ENCODE measurements around the gene UBL7.
"Not testable (repeated sequence)": the region's sequence is repeated elsewhere in the genome, so short reads cannot be mapped to it uniquely, and the experiment has no call there.

UBL7 gene

DNA sequence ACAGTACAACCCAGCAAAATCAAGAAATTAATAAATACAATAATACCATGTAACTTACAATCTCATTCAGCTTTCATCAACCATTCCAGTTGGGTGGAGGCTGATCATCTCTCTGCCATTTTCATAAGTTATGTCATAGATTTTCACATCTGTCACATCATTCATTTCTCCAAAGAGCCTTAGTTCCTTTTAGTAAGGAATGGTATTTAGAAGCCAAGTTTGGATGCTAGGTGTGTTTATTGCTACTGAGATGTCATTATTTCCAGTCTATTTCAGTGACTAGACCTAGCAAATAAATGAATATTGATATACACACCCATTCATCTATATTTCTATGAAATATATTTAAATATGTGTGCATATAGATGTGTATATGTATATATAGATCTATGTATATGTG, 2.7 kb upstream of the UBL7 start:
- no peak for DNase-seq

DNA sequence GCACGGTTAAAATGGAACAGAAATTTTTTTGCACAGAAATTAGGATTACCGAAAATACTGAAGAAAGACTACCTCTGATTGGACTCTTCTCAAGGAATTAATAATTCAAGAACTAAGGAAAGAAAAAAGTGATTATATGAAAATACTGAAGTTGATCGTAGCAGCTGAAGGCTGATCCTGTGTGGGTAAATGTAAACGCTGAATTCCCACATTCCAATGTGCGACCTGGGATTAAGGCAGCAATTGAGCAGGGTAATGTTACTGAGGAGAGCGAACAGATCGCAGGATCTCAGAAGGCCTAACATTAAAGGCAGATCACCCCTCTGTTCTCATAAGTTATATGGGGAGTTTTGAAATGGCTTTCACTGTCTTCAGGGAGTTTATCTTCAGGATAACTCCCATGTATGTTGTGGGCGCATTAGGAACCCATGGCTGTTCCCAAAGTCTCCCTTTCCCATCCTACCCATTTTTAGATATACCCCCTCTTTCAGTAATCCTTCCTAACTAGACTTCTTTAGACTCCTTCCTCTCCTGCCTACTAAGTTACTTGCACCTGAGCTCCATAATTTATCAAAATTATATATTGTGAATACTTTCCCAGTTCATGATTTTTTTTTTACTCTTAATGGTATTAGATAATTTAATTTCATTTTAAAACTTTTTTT, 1.0 kb upstream of the UBL7 start:
- DNase-seq = no peak

DNA sequence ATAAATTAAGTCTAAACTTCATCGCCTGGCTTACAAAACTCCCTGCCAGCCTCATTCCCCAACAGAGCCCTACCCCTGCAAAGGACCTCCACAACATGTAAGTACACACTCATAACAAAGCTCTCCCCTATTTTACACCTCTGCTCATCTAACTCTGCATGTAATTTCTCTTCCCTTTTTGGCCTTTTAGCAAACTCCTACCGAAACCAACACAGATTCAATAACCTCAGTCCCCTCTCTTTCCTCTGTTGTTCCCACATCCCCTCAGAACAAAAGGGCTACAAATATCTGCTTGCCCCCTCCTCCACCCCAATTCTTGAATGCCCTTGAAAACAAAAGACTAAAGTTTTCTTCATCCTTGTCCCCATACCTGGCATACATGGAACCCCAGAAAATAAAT, 662 bp downstream of the UBL7 start:
- no peak for DNase-seq

DNA sequence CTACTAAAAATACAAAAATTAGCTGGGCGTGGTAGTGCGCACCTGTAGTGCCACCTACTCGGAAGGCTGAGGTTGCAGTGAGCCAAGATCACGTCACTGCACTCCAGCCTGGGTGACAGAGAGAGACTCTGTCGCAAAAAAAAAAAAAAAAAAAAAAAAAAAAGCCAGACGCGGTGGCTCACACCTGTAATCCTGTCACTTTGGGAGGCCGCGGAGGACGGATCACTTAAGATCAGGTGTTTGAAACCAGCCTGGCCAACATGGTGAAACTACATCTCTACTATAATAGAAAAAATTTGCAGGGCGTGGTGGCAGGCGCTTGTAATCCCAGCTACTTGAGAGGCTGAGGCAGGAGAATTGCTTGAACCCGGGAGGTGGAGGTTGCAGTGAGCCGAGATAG, 1.2 kb downstream of the UBL7 start:
- DNase-seq = not testable (repeated sequence)

DNA sequence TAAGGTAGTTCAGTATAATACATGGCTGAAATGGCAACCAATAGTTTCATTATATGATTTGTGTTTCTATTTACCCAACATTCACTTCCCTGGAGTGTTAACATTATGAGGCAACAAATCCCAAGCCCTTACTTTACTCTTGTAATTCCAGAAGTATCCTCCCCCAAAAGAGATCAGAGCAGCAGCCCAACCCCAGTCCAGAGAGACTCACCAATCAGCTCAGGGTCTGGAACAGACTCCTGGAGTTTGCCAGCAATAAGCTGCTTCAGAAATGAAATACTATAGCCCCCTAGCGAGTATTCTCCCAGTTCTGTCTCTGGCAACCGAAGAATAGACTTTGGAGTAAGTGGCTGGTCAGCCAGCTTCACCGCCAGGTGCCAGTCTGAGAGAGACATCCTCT, 2.5 kb downstream of the UBL7 start:
- DNase-seq = no peak

DNA sequence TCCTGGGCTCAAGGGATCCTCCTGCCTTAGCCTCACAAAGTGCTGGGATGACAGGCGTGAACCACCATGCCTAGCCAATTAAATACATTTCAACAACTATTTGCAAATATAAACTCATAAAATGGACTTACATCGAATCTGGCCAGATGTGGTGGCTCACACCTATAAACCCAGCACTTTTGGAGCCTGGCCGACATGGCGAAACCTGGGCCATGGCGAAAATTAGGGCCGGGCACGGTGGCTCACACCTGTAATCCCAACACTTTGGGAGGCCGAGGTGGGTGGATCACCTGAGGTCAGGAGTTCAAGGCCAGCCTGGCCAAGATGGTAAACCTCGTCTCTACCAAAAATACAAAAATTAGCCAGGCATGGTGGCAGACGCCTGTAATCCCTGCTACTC, 3.9 kb downstream of the UBL7 start:
- DNase-seq = not testable (repeated sequence)

DNA sequence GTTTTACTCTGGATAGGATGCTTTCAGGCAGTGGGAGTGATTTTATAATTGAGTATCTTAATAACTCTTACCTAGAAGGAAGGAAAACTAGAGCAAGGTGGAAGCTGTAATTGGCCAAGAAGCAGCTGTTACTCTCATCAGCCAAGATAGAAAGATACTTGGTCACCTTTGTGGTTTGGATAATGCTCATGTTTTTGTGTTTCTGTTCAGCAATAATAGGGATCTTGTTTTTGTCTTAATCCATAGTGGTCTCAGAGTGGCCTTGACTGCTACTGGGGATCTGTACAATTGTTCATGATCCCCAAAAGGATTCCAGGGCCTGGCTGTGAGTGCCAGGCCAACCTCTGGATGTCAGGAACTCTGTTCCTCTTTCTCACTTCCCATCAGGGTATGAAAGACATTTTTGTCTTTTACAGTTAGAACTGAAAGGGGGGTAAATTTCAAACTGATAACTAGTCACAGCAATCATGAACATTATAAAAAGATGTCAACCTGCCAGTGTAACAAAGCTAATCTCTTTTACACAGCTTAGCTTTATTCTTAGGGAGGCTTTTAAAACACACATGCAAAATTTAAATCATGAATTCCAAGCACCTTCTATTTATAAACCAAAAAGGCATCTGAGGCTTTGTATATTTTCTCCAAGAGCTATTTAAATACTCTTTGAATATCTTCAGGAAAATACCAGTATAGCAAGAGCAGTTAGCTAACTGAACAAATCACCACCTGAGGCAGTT, 6.0 kb downstream of the UBL7 start:
- no peak for DNase-seq

DNA sequence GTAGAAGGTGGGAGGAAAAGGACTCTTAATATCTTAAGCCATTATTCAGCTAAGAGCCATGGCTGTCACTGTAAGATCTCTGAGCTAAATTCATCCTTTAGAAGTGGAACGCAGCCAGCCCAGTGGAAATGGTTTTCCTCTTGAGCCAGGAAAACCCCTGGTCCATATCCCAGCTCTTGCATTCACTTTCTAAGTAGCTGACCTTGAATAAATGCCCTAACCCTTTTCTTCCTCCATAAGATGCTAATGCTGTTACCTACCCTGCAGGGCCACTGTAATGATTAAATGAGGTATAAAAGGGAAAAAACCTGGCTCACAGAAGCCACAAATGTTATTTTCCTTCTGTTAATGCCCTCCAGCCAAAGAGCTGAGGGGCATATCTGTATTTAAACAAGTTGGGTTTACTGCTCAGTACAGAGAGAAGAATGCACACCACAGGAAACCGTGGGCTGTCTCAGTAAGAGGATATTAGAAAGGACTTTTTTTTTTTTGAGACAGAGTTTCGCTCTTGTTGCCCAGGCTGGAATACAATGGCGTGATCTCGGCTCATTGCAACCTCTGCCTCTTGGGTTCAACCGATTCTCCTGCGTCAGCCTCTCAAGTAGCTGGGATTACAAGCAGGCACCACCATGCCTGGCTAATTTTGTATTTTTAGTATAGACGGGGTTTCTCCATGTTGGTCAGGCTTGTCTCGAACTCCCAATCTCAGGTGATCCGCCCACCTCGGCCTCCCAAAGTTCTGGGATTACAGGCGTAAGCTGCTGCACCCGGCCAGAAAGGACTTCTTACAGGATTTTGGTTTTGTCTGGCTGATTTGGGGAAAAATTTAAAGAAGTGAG, 6.8 kb downstream of the UBL7 start:
- DNase-seq = no peak

DNA sequence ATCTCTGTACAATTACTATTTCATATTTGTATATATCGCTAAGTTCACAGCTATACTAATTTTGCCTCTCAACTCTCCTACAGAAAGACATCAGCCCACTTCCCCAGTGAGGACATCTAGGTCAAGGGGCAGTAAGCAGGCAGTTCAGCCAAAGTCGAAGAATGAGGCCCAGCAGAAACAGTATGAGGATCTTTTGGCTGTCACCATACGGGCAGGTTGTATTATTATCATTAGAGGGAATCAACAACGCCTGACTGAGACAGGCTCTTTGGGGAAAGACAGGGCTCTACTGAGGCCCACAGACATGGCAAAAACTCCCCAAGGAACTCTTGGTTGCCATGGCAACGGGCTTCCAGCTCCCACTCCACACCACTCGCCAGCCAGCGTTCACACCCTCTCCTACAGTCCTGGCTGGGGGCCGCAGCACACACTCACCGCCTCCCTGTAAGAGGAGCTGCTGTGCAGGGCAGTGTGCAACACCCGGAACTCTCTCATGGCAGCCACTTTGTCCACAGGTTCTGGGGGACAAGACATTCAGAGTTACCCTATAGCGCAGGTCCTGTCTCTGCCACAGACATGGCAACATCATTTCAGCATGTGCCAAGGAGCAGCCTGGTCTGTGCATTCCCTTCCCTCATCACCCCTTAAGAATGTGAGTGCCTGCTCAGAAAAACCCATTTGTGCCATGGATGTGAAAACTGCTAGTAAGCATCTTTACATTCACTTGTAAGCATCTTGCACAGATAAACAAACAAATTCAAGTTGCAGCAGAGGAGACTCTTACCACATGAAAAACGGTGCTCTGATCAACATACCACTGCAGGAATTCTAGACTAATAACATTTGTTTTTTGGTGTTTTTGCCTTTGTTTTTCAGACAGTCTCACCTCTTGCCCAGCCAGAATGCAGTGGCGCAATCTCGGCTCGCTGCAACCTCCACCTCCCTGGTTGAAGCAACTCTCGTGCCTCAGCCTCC, 8.8 kb downstream of the UBL7 start:
- no peak for DNase-seq

DNA sequence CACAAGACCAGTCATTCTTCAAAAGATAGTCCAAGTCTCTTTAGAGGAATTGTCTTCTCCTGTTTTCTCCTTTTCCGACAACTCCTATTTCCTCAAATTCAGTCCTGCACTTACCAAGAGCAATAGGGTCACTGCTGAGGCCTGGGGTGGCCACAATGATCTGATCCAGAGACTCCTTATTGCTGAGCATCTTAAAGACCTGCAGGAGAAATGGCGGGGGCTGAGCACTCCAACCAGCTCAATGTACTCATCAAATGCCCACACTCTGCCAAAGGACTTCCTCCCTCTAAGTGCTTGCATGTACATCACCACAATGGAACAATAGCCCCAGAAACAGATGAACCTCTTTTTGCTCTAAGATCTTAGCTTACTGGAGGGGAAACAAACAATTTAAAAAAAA, 9.6 kb downstream of the UBL7 start:
- DNase-seq = no peak

DNA sequence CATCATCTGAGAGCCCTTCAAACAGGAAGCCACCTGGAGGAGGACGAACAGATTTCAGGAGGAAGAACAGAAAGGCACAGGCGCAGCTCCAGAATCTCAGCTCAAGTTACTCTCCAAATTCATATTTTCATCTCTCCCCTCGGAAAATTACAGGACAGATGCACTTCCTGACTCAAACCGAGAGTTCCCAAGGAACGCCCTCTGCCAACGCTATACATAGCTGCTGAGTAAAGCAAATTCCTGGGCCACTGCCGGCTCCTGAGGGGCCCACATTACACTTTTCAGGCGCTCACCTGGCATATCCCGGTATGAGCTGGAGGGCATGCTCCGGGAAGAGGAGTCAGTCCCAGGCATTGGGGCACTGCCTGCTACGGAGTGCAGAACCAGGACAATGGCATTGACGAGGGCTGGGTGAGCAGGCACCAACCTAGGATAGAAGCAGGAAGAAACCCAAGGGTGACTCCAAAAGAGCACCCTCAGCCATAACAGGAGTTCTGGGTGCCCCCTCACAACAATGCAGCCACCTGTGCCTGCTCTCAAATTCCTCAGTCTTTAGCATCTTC, 11.2 kb downstream of the UBL7 start:
- DNase-seq = no peak

DNA sequence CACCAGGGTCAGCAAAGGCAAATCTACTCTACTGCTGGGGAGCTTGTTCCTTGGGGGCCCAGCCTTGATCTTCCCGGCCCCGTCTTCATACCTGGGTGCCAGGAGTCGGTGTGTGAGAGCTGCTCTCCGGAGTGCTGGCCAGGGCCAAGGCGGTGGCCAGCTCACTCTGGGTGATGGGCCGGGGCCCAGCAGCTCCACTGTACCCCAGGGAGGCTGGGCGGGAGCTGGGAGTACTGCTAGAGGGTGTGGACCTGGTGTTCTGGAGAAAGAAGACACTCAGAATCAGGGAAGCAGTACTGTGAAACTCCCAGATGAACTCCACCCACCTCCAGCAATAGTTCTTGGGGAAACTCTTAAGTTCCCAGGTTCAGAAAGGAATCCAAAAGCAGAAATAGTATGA, 11.9 kb downstream of the UBL7 start:
- no peak for DNase-seq

DNA sequence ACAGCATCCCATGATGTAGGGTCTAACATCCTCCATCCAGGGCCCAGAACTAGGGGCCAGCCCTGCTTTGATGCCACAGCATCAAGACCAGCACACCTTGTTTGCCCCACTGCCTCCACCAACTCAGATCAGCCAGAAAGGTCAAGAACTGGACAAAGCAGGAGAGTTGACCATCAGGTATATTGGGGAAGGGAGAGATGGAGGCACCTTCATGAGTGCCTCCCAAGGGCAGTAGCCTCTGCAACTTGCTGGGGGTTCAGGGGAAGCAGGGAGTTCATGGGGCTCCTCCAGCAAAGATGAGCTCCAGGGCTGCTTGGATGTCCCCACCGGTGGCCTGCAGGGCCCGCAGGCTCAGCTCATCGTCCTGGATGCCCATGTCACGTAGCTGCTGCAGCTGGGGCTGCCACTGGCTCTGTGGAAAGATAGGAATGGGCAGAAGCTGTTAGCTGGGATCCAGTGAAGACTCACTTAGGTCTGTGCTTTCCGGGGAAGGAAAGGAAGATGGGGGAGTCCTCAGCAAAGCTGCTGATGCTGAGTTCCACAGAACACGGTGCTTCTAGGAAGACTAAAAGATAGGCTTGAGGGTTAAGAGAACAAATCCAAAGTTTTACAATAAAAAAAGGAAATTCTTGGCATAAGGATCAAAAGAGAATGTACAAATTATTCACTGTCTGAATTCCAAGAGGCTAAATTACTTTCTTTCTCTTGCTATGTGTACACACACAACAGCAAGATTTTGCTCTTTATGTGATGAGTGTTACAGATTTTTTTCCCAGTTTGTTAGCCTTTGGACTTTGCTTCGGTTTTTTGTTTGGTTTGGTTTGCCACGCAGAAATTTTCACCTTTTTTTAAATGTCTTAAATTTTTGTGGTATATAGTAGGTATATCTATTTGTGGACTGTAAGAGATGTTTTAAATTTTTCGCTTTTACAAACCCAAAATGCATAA, 14.9 kb downstream of the UBL7 start:
- no peak for DNase-seq

DNA sequence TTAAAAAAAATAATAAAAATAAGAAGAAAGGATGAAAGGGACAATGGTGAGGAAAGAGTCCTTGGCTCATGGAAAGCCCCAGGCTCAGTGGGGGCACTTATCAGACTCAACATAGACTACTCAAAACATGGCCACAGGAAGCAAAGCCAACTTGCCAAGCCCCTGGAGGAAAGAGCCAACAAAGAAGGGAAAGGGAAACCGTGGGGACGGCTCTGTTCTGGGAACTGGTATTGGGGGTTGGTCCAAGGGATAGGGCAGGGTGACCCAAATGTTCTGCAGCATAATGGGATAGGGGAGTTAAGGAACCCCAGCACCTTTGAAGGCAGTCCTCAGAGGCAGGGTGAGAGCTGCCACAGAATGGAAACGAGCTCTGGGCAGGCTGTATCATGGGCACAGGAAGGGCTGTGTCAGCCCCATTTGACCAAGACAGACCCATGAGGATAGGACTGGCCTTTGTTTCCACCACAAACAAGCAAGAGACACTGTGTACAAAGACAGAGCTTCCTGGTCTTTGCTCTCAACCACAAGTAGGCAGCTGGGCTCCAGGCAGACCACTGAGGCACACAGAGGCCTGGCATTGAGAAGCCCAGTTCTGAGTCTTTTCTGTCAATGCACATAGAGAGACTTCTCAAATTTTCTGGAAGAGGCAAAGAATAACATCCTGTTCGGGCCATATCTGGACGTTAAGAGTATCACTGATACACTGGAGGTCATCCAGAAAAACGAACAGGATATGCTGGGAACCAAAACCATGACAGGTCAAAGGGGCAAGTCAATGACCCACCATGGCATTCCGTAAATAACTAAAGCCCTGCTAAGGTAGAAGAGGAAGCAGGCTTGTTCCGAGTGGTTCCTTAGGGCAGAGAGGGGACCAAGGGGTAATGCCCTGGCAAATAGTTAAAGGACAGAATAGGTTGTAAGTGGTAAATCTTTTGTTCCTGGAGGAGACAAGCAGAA, 16.6 kb downstream of the UBL7 start:
- no peak for DNase-seq

DNA sequence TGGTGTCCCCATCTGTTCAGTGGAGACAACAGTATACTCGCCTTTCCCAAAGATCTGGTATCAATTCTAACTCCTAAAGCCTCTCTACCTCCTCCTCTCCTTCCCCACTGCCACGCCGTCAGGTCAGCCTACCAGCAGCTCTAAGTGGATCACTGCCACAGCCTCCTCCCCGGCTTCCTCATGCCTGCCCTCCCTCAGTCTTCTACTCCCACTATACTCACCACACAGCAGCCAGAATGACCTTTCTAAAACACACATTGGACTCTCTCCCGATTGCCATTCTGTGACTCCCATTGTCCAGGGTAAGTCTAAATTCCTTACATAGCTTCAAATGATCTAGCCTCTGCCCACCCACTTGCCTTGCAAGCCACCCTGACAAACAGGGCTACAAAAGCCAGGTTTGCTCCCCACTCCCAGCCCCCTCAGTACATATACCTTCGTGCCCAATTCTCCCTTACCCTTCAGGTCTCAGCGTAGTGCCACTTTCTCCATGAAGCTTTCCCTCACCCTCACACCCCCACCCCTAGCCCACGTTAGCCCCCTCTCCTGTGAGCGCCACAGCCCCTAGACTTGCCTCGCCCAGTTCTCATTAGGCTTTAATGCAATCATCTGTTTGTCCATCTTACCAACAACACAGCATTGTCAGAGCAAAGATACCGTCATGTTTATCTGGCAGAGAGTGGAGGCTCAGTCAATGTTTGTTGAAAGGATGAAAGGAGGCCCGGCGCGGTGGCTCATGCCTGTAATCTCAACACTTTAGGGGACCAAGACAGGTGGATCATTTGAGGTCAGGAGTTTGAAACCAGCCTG, 17.7 kb downstream of the UBL7 start:
- DNase-seq = peak; percentile 41

DNA sequence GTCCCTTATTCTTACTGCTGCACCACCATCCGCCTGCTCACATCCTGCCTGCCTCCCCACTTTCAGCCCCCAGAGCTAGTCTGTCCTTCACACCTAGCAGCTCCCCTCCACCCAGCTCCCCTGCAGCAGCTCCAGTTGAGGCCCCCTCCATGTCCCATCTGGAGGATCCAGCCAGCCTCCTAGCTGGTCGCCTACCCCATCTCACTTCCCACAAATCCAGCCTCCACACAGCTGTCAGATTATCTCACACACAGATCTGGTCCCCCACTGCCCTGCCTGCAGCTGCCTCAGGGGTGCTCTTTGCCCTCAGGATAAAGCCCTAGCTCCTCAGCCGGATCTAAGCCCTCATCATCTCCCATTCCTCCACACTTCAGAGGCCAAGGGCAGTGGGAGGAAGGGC, 18.4 kb downstream of the UBL7 start:
- DNase-seq = no peak

DNA sequence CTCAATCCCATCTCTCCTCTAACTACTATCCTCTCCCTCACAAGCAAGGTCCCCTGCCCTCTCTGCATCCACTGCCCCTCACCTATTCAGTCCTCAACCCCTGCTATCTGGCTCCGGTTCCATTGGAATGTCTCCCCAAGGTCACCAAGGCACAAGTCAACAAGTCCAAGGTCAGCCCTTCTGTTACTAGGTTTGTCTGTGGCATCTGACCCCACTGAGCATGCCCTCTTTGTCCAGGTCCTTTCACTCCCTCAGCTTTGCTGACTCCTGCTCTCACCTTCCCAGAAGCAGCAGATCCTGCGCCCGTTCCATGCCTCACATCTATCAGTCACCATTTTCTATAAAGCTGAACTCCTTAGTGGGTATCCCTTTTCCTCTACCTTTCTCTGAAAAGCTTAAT, 18.9 kb downstream of the UBL7 start:
- DNase-seq = no peak

DNA sequence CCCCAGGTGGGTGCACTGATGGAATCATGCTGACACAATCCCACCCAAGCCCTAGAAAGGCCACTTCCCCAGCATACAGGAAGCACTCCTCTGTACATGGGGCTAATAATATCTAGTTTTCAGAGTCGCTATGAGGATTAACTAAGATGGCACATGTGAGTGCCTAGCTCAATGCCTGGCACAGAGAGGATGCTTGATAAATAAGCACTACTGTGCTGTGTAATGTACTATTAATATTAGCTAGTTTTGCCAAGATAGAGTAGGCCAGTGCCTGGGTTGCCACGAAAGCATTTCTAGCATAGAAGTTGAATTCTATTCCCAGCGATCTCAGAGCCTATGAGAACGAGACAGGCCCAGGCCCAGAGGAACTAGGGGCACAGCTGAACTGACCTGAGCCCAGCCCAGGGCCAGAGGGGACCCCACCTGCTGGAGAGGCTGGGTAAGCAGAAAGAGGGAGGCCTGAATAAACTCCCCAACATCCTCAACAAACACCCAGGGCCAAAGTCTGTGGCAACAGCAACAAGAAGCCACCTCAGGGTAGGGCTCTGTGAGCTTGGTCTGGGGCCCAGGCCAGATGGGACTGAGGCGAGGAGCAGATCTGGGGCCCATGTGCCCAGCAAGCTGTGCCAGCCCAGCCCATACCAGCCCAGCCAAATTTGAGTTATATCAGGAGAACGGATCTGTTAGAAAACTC, 19.6 kb downstream of the UBL7 start:
- no peak for DNase-seq
